ENCODE measurements around the gene IL12RB1. TPM values are rescaled to one million over a fixed set of nuclear protein-coding genes. Genes with fewer than 3 reads are reported as not detected.

The IL12RB1 gene
- total and polyA plus RNA-seq, 12 donors, result 0.28 to 7.4 (median 1.8) TPM; not detected in 1

GRCh38 chr19:18122860-18123795 lies 36.4 kb upstream of the IL12RB1 start:
- intact Hi-C loops (cut with DNase I), result no loop called here
- peak overlapping the region in 2 of 5 donors; percentile 20 to 74 for H3K27ac ChIP-seq
- peaks cover 0 to 24% of the 10 kb centered on the region in 2 donors for H3K36me3 ChIP-seq (replicated peaks in 1 of 2)
- peaks cover 0 to 13% of the 10 kb centered on the region in 2 donors for H3K4me1 ChIP-seq (replicated peaks in 1 of 2)
- no peaks in the 10 kb centered on the region for H3K9me3 ChIP-seq (replicated peaks in 1 of 3)
- WGBS, 4 donors, result 76 to 85% (median 79%) methylated on average over 27 of the region's 27 CpGs
- H3K4me3 ChIP-seq, result no peak overlapping the region
- no peak for TF ChIP-seq CTCF (IDR thresholded peaks at IDR 0.05)
- no peak for TF ChIP-seq POLR2A (IDR thresholded peaks at IDR 0.05)
- peak in 4 of 7 donors; percentile 32 to 75 (median 54) for DNase-seq
- no peaks in the 10 kb centered on the region for H3K27me3 ChIP-seq

- H3K4me3 ChIP-seq, result no peak overlapping the region
- peaks cover 1 to 15% of the 10 kb centered on the region in 2 donors for H3K4me1 ChIP-seq (replicated peaks in 1 of 2)
- TF ChIP-seq POLR2A (IDR thresholded peaks at IDR 0.05), result no peak
- TF ChIP-seq CTCF (IDR thresholded peaks at IDR 0.05), result no peak
- H3K27me3 ChIP-seq, result no peaks in the 10 kb centered on the region
- H3K27ac ChIP-seq, result peak overlapping the region in 1 of 5 donors; percentile 74
- no peaks in the 10 kb centered on the region for H3K9me3 ChIP-seq (replicated peaks in 1 of 3)
- peaks cover 0 to 18% of the 10 kb centered on the region in 2 donors for H3K36me3 ChIP-seq (replicated peaks in 1 of 2)
- 78 to 90% (median 82%) methylated on average over 7 of the region's 7 CpGs for WGBS, 4 donors
- intact Hi-C loops (cut with DNase I), result no loop called here
- DNase-seq, result no peak
These were observed 35.7 kb upstream of the IL12RB1 start for GRCh38 chr19:18122424-18122823.

- peaks cover 6 to 19% of the 10 kb centered on the region in 2 donors for H3K4me1 ChIP-seq (replicated peaks in 1 of 2)
- H3K36me3 ChIP-seq (replicated peaks in 1 of 2), result peaks cover 0 to 17% of the 10 kb centered on the region in 2 donors
- DNase-seq, result no peak
- WGBS, 4 donors, result 72 to 94% (median 91%) methylated on average over 3 to 5 of the region's 5 CpGs; no CpG with 5 or more reads in 1 of the 4 donors
- no peak overlapping the region for H3K27ac ChIP-seq
- no peak for TF ChIP-seq POLR2A (IDR thresholded peaks at IDR 0.05)
- TF ChIP-seq CTCF (IDR thresholded peaks at IDR 0.05), result no peak
- no peaks in the 10 kb centered on the region for H3K27me3 ChIP-seq
- intact Hi-C loops (cut with DNase I), result no loop called here
- H3K4me3 ChIP-seq, result no peak overlapping the region
- no peaks in the 10 kb centered on the region for H3K9me3 ChIP-seq (replicated peaks in 1 of 3)
These were observed 34.4 kb upstream of the IL12RB1 start for GRCh38 chr19:18121166-18121565.

- H3K4me1 ChIP-seq (replicated peaks in 1 of 2), result peaks cover 6 to 19% of the 10 kb centered on the region in 2 donors
- 69 to 89% (median 72%) methylated on average over 1 of the region's 1 CpG for WGBS, 4 donors
- no peaks in the 10 kb centered on the region for H3K27me3 ChIP-seq
- no peak overlapping the region for H3K27ac ChIP-seq
- H3K4me3 ChIP-seq, result no peak overlapping the region
- H3K9me3 ChIP-seq (replicated peaks in 1 of 3), result no peaks in the 10 kb centered on the region
- no peak for DNase-seq
- TF ChIP-seq CTCF (IDR thresholded peaks at IDR 0.05) (no peak), POLR2A (IDR thresholded peaks at IDR 0.05) (no peak)
- H3K36me3 ChIP-seq (replicated peaks in 1 of 2), result peaks cover 0 to 17% of the 10 kb centered on the region in 2 donors
- intact Hi-C loops (cut with DNase I), result no loop called here
These were observed 33.4 kb upstream of the IL12RB1 start for GRCh38 chr19:18120127-18120526.

All from adrenal gland (tissue), 12 donors.